ENCODE data around the gene MYH14. TPM values are rescaled to one million over a fixed set of nuclear protein-coding genes. Genes with fewer than 3 reads are reported as not detected.

MYH14 gene
- total and polyA plus RNA-seq, 9 of the 15 experiments (the other 6 are each of a cell fraction or from before 2014, with no cell fraction given): 0.04 to 0.86 (median 0.19) TPM; not detected in 2

- no peak for TF ChIP-seq HOMEZ (CRISPR knock-in tag; IDR thresholded peaks at IDR 0.05)
- TF ChIP-seq TSC22D4 (tag; IDR thresholded peaks at IDR 0.05): no peak
- no peak for TF ChIP-seq ZNF583 (CRISPR knock-in tag; IDR thresholded peaks at IDR 0.05)
- TF ChIP-seq STAG1 (CRISPR knock-in tag; IDR thresholded peaks at IDR 0.05; ENCODE audit: borderline replicate concordance): no peak
- no peak for TF ChIP-seq ZNF3 (CRISPR knock-in tag; IDR thresholded peaks at IDR 0.05)
- no peak for TF ChIP-seq DDX20 (tag; IDR thresholded peaks at IDR 0.05; ENCODE audit: low read depth)
These were observed 62.6 kb downstream of the MYH14 start (continued) for GRCh38 chr19:50266041-50266440.

- in situ Hi-C loops (cut with MboI): no loop called here
These were observed 63.5 kb downstream of the MYH14 start for GRCh38 chr19:50266896-50267295.

More at GRCh38 chr19:50266896-50267295, 63.5 kb downstream of the MYH14 start:
- intact Hi-C loops (cut with micrococcal nuclease): loop anchor here (5.0 kb wide), 1 partner anchor 60 kb away; the partner anchor contains the start of gene KCNC3
- Histone ChIP-seq H3K27ac (ENCODE audit: extremely low read depth, low read depth, low read length) (no peak overlapping the region), H3K79me2 (ENCODE audit: control insufficient read depth, insufficient read depth, low read length) (no peaks in the 10 kb centered on the region), H3K27me3 (ENCODE audit: control insufficient read depth in 2 of 2, insufficient read depth in 2 of 2, low read length in 2 of 2) (peaks cover 0 to 8% of the 10 kb centered on the region in 2 experiments; a peak in 2 of 5 replicates), H3K9me3 (replicated peaks; ENCODE audit: control insufficient read depth, insufficient read depth, low read depth, low read length) (no peaks in the 10 kb centered on the region), H3K4me2 (ENCODE audit: insufficient read depth, low read length) (peak overlapping the region; percentile 52), H3K36me3 (ENCODE audit: control insufficient read depth, insufficient read depth, low read length) (no peaks in the 10 kb centered on the region), H3K4me3 (no peak overlapping the region), H3K4me1 (replicated peaks in 1 of 2; ENCODE audit: control insufficient read depth in 2 of 2, insufficient read depth in 2 of 2, low read length in 2 of 2) (peaks cover 25 to 38% of the 10 kb centered on the region in 2 experiments; a peak in 4 of 5 replicates), H2AFZ (ENCODE audit: low read depth, low read length) (peak overlapping the region; percentile 32; the same call in 1 of the 2 replicates), H3K9ac (ENCODE audit: insufficient read depth in 1 of 2, low read depth in 2 of 2, low read length in 2 of 2) (0 out of 4 replicates have a peak overlapping the region, but pooled peaks of 1 of the 2 experiments have one; percentile 54), H3K9me1 (ENCODE audit: control insufficient read depth, insufficient read depth, low read length) (peaks cover 2% of the 10 kb centered on the region), H4K20me1 (replicated peaks; ENCODE audit: control insufficient read depth, insufficient read depth, low read length) (no peaks in the 10 kb centered on the region)
- ATAC-seq: peak; percentile 95
- TF ChIP-seq EGR1 (conservative IDR thresholded peaks at IDR 0.05) (0 out of 2 replicates have a peak, but pooled peaks have one; percentile 27), SMARCB1 (IDR thresholded peaks at IDR 0.05; ENCODE audit: insufficient read length, low read depth) (no peak)
- BruUV-seq (replicated peaks): no TSS peak
- 12% methylated on average over 14 of the region's 20 CpGs for WGBS (ENCODE audit: insufficient coverage, low coverage, missing lambda C conversion rate)
- CTCF ChIA-PET (ENCODE audit: low intra/inter-chr PET ratio): interaction anchor here (0.7 kb wide), 1 partner anchor 1445 kb away, joined by 3 read pairs; no protein-coding TSS in a partner anchor
- peak; percentile 44 for FAIRE-seq
- DNase-seq (ENCODE audit: extremely low read depth in 1 of 4, low spot score in 3 of 4): peak; percentile 59 to 98 (median 94)
- POLR2A ChIA-PET: interaction anchor here (0.5 to 0.6 kb wide), 2 partner anchors 457 to 1490 kb away, joined by 3 read pairs; partner anchors contain the start of gene CLEC11A

All from K562 (cell line).